Activated CD4-positive, alpha-beta memory T cell treated with anti-CD3 and anti-CD28 coated beads for 36 hours (primary cell): ENCODE measurements around the gene ATG4B. TPM values are rescaled to one million over a fixed set of nuclear protein-coding genes. Genes with fewer than 3 reads are reported as not detected.
"Not testable (repeated sequence)": the region's sequence is repeated elsewhere in the genome, so short reads cannot be mapped to it uniquely, and the experiment has no call there.

ENCODE experiments used
- CTCF ChIA-PET: fragments of 350-600 bp; sonication (Branson Sonifier 250); formaldehyde crosslinking; loops from one replicate; lab custom pipeline; 2021; ENCODE audit warnings: antibody characterized with exemption, inconsistent platforms; lab: Charles Lee
- POLR2A ChIA-PET: fragments of 350-600 bp; sonication (Branson Sonifier 250); formaldehyde crosslinking; loops from one replicate; lab custom pipeline; 2021; ENCODE audit warnings: antibody characterized with exemption; lab: Charles Lee
- DNase-seq: peaks from one replicate; pipeline ENCODE4 v3.0.0-alpha.2; 2020
- H3K27ac Mint-ChIP-seq: one replicate; pipeline ENCODE4 v1.8.0; 2021; ENCODE audit warnings: mixed read lengths
- H3K27me3 Mint-ChIP-seq: one replicate; pipeline ENCODE4 v1.8.0; 2021; ENCODE audit warnings: mixed read lengths
- H3K36me3 Mint-ChIP-seq: one replicate; pipeline ENCODE4 v1.8.0; 2021; ENCODE audit warnings: mixed read lengths
- H3K4me1 Mint-ChIP-seq: one replicate; pipeline ENCODE4 v1.8.0; 2021; ENCODE audit warnings: low read depth, mixed read lengths
- H3K4me3 Mint-ChIP-seq: one replicate; pipeline ENCODE4 v1.8.0; 2021; ENCODE audit warnings: mild to moderate bottlenecking, mixed read lengths
- H3K9me3 Mint-ChIP-seq: one replicate; pipeline ENCODE4 v1.8.0; 2021; ENCODE audit warnings: mixed read lengths
- intact Hi-C: fragments of 100-400 bp; cut with micrococcal nuclease; formaldehyde crosslinking; loops from one replicate; pipeline ENCODE4 v1.15.1; 2023
- total RNA-seq, 2 experiments: library from RNA; stranded (reverse); gene quantifications; one replicate each; pipeline ENCODE4 v1.2.3, GENCODE V29; 2021

ATG4B gene
- total RNA-seq, 2 experiments from 2014 or later, result 85.0 to 85.9 TPM

DNA sequence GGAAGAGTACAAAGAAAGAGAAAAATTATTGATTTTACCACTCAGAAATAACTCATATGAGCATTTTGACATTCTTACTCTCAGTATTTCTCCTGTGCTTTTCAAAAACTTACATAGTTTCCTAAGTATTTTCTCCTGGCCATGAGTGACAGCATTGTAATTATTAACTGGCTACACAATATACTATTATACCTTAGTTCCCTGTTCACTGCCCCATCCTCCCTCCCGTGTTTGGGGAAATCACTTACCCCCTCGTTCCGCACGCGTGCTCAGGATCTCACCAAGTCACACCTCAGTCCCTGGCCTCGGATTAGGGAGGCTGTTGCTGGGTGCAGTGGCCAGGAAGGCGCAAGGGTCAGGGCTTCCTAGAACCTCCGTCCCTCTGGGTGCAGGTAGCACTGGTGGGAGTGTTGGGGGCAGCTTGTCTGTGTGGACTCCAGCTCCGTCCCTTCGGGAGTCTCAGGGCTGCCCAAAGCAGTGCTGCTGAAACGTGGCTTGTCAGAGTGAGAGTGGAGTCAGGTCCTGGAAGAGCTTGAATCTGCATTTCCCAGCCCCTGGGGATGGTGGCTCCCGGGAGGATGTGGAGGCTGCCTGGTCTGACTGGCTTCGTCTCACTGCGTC is 23.2 kb downstream of the ATG4B start:
- CTCF ChIA-PET, result no interaction called here
- peaks cover 7% of the 10 kb centered on the region for H3K4me1 Mint-ChIP-seq
- peaks cover 29% of the 10 kb centered on the region for H3K36me3 Mint-ChIP-seq
- no peak overlapping the region for H3K27ac Mint-ChIP-seq
- no peak overlapping the region for H3K4me3 Mint-ChIP-seq
- POLR2A ChIA-PET, result no interaction called here
- no peak for DNase-seq
- intact Hi-C loops, result no loop called here
- no peaks in the 10 kb centered on the region for H3K9me3 Mint-ChIP-seq
- H3K27me3 Mint-ChIP-seq, result no peaks in the 10 kb centered on the region

- H3K27ac Mint-ChIP-seq, intact Hi-C loops, POLR2A ChIA-PET, H3K4me3 Mint-ChIP-seq, H3K9me3 Mint-ChIP-seq, H3K27me3 Mint-ChIP-seq, DNase-seq: not testable (repeated sequence)
- CTCF ChIA-PET, result interaction anchor here (0.7 kb wide), 1 partner anchor 216 kb away, joined by 4 read pairs; no protein-coding TSS in a partner anchor
- Mint-ChIP-seq H3K4me1 (peaks cover 10% of the 10 kb centered on the region), H3K36me3 (peaks cover 28% of the 10 kb centered on the region)
Observed at GRCh38 chr2:241662731-241663130, 25.2 kb downstream of the ATG4B start.

GRCh38 chr2:241665731-241666440 is 28.4 kb downstream of the ATG4B start:
- no peak for DNase-seq
- H3K4me1 Mint-ChIP-seq, result peaks cover 10% of the 10 kb centered on the region
- no peaks in the 10 kb centered on the region for H3K27me3 Mint-ChIP-seq
- H3K36me3 Mint-ChIP-seq, result peaks cover 23% of the 10 kb centered on the region
- ChIA-PET CTCF (interaction anchor here (1.6 kb wide), 1 partner anchor 203 kb away, joined by 3 read pairs; no protein-coding TSS in a partner anchor), POLR2A (no interaction called here)
- no peaks in the 10 kb centered on the region for H3K9me3 Mint-ChIP-seq
- no peak overlapping the region for H3K27ac Mint-ChIP-seq
- H3K4me3 Mint-ChIP-seq, result no peak overlapping the region
- intact Hi-C loops, result no loop called here

DNA sequence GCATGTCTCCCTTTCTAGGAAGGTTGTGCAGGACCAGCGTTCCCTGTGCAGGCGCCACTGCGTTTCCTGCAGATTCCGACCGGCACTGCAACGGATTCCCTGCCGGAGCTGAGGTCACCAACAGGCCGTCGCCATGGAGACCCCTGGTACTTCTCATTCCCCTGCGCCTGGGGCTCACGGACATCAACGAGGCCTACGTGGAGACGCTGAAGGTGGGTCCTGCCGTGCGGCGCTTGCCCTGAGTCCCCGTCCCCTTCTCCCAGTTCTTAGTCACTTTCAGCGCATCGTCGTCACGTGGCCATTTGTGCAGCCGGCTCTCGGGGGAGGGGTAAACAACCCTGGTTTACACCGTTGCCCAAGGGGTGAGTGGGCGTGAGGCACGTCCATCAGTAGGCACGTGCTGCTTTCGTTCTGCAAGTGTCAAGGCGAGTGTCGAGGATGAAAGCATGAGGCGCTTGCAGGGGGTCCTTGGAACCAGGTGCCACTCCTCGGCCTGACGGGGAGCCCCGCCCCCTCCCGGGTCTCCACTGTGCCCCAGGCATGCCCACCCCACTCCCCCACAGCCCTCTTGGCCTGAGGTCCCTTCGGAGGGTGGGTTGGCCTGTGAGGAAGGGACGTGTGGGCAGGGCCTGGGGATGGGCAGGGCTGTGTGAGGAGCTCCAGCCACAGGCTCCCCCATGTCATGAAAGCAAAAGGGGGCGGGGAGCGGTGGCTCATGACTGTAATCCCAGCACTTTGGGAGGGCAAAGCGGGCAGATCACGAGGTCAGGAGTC is 29.3 kb downstream of the ATG4B start:
- peaks cover 10% of the 10 kb centered on the region for H3K4me1 Mint-ChIP-seq
- no peak overlapping the region for H3K27ac Mint-ChIP-seq
- ChIA-PET CTCF (no interaction called here), POLR2A (no interaction called here)
- peaks cover 20% of the 10 kb centered on the region for H3K36me3 Mint-ChIP-seq
- DNase-seq, result no peak
- H3K9me3 Mint-ChIP-seq, result no peaks in the 10 kb centered on the region
- no peaks in the 10 kb centered on the region for H3K27me3 Mint-ChIP-seq
- intact Hi-C loops, result no loop called here
- no peak overlapping the region for H3K4me3 Mint-ChIP-seq

DNA sequence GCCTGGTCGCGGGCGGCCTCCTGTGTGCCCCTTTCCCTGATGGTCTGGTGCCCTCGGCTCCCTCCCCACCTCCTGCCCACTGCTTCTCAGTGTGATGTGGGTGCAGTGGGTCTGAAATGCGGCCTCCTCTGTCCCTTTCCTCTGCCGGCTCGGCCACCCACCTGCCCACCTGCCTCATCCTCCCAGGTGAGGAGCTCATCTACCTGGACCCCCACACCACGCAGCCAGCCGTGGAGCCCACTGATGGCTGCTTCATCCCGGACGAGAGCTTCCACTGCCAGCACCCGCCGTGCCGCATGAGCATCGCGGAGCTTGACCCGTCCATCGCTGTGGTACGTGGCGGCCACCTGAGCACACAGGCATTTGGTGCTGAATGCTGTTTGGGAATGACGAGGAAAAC is 30.9 kb downstream of the ATG4B start:
- Mint-ChIP-seq H3K9me3 (no peaks in the 10 kb centered on the region), H3K4me3 (no peak overlapping the region), H3K27me3 (no peaks in the 10 kb centered on the region), H3K36me3 (peaks cover 20% of the 10 kb centered on the region), H3K4me1 (peaks cover 10% of the 10 kb centered on the region), H3K27ac (no peak overlapping the region)
- intact Hi-C loops, result no loop called here
- POLR2A ChIA-PET, result no interaction called here
- DNase-seq, result no peak
- CTCF ChIA-PET, result no interaction called here

- Mint-ChIP-seq H3K27ac (no peak overlapping the region), H3K36me3 (peaks cover 21% of the 10 kb centered on the region), H3K27me3 (no peaks in the 10 kb centered on the region), H3K9me3 (no peaks in the 10 kb centered on the region), H3K4me1 (peaks cover 10% of the 10 kb centered on the region), H3K4me3 (no peak overlapping the region)
- DNase-seq, result no peak
- ChIA-PET POLR2A (no interaction called here), CTCF (no interaction called here)
- intact Hi-C loops, result no loop called here
Observed at GRCh38 chr2:241668839-241669238, 31.3 kb downstream of the ATG4B start.

DNA sequence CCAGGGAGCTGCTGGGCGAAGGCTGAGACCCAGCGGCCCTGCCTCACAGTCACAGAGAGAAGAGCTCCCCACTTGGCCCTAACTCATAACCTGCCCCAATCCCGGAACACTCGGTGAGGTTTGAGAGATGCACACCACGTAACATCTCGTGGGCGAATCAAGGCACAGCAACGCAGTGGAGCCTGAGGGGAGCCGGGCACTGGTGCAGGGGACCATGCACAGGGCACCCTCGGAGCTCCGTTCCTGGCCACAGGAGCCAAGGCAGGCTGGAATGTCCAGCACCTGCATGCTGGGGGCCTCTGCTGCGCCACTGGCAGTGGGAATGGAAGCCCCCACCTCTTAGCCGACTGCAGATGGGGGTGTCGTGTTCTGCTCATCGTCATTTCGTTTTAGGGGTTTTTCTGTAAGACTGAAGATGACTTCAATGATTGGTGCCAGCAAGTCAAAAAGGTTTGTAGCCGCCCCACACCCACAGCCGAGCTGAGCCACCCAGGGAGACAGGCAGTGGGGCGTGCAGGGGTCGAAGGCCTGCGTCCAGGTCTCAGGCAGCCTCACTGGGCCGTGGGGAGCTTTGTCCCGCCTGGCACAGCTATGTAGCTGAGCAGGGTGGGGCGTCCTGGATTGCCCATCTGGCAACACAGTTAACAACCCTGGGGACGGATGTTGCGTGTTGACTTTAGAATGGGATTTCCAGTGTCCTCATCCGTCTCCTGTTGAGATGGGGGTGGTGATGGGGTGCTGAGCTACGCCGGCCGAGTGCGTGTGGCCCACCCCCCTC is 33.0 kb downstream of the ATG4B start:
- Mint-ChIP-seq H3K36me3 (peaks cover 21% of the 10 kb centered on the region), H3K4me1 (peaks cover 4% of the 10 kb centered on the region), H3K9me3 (no peaks in the 10 kb centered on the region), H3K27me3 (no peaks in the 10 kb centered on the region), H3K4me3 (no peak overlapping the region), H3K27ac (no peak overlapping the region)
- intact Hi-C loops, result no loop called here
- ChIA-PET POLR2A (interaction anchor here (0.6 kb wide), 1 partner anchor 16 kb away, joined by 3 read pairs; the partner anchor contains the start of gene DTYMK), CTCF (no interaction called here)
- no peak for DNase-seq

- Mint-ChIP-seq H3K27me3 (no peaks in the 10 kb centered on the region), H3K36me3 (peaks cover 18% of the 10 kb centered on the region), H3K4me3 (no peak overlapping the region), H3K27ac (no peak overlapping the region), H3K9me3 (no peaks in the 10 kb centered on the region), H3K4me1 (no peaks in the 10 kb centered on the region)
- DNase-seq, result no peak
- ChIA-PET POLR2A (no interaction called here), CTCF (no interaction called here)
- intact Hi-C loops, result no loop called here
Observed at GRCh38 chr2:241671457-241672240, 34.2 kb downstream of the ATG4B start.

GRCh38 chr2:241672243-241673188 is 35.0 kb downstream of the ATG4B start:
- POLR2A ChIA-PET, result no interaction called here
- Mint-ChIP-seq H3K36me3 (peaks cover 21% of the 10 kb centered on the region), H3K4me3 (no peak overlapping the region)

DNA sequence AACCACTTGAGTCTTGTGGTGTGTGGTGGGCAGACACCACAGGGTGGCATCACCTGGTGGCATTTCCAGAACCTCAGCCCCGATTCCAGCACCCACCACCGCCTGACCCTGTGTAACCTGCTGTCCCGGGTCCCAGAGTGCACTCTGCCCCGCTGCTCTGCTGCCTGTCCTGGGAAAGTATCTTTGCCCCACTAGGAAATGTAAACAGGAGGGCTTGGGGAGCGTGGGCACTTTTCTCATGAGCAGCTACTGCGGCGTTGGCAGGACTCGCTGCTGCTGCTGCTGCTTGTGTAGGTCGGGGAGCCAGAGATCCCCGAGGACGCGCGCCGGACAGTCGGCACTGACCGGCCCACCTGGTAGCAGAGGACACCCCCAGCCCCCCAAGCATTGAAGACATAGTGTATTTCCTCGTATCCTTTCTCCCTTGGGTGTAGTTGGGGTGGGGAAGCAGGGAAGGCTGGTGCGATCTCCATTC is 35.7 kb downstream of the ATG4B start:
- Mint-ChIP-seq H3K4me1 (no peaks in the 10 kb centered on the region), H3K9me3 (no peaks in the 10 kb centered on the region), H3K27me3 (no peaks in the 10 kb centered on the region), H3K27ac (no peak overlapping the region), H3K4me3 (no peak overlapping the region), H3K36me3 (peaks cover 24% of the 10 kb centered on the region)
- ChIA-PET POLR2A (no interaction called here), CTCF (no interaction called here)
- DNase-seq, result peak; percentile 14
- intact Hi-C loops, result no loop called here

More at GRCh38 chr2:241672243-241673188, 35.0 kb downstream of the ATG4B start:
- Mint-ChIP-seq H3K27ac (no peak overlapping the region), H3K4me1 (no peaks in the 10 kb centered on the region), H3K9me3 (no peaks in the 10 kb centered on the region), H3K27me3 (no peaks in the 10 kb centered on the region)
- no peak for DNase-seq
- CTCF ChIA-PET, result no interaction called here
- intact Hi-C loops, result no loop called here
